Activated T-cell treated with anti-CD3 and anti-CD28 coated beads for 48 hours (primary cell): ENCODE results near the gene PRH2.

Source experiments
- DNase-seq: peaks from one replicate; pipeline ENCODE4 v3.0.0-alpha.2; 2020; ENCODE audit warnings: low read depth

Gene PRH2

DNA sequence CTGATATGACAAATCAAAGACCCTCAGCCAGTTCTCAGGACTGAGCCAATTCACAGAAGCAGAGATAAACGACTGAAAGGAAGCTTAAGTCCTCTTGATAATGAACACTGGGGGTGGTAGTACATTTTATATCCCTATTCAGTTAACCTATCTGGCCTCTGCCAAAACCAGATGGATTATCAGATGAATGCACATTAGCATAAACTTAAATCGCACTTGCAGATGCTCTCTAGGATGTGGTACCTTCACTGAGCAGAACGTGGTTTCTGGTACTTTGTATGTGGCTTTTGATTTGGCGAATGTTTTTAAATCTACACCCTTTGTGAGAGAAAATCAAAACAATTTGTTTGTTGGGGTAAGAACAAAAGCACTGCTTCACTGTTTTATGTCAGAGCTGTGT, 31.2 kb downstream of the PRH2 start:
- no peak for DNase-seq

GRCh38 chr12:10965476-10965875, 36.4 kb downstream of the PRH2 start:
- DNase-seq: no peak

DNA sequence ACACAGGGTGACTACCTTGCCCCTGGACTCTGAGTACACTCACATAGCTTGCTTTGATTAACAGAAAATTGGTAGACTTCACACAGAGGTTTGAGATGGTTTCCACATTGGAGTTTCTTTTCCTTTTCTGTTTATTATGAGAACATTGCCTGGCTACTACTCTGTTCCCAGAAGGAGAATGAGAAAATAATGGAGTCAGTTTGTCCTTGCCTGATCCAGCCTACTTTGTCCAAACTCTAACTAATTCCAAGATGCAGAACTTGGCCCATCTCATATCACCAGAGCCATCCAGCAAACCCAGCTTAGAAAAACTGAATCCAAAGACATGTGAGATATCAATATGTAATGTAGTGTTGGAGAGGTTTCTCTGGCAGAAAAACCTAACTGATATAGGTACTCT, 37.3 kb downstream of the PRH2 start:
- DNase-seq: no peak

GRCh38 chr12:10967409-10967808, 38.4 kb downstream of the PRH2 start:
- DNase-seq: no peak

- DNase-seq: no peak
Measured at GRCh38 chr12:10968765-10969456, 39.9 kb downstream of the PRH2 start.

DNA sequence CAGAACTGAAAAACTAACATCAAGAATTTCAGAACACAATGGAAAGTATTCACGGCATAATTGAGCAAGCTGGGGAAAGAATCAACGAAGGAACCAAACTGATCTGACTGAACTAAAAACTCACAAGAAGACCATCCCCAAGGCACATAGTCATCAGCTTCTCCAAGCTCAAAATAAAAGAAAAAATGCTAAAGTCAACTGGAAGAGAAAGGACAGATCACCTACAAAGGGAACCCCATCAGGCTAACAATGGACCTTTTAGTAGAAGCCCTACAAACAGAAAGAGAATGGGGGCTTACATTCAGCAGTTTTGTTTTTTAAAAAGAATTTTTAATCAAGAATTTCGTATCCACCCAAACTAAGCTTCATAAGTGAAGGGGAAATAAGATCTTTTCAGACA, 45.9 kb downstream of the PRH2 start:
- no peak for DNase-seq

GRCh38 chr12:10982244-10982643, 53.2 kb downstream of the PRH2 start:
- DNase-seq: no peak
